Activated CD4-positive, CD25-positive, alpha-beta regulatory T cell treated with anti-CD3 and anti-CD28 coated beads, Interleukin-2, amount 50 U/mL, for 16 hours (primary cell): ENCODE data around the gene MARCHF10.

ENCODE experiments used
- DNase-seq: peaks from one replicate; pipeline ENCODE4 v3.0.0-alpha.2; 2020; ENCODE audit warnings: low read depth, low spot score

MARCHF10 gene

DNA sequence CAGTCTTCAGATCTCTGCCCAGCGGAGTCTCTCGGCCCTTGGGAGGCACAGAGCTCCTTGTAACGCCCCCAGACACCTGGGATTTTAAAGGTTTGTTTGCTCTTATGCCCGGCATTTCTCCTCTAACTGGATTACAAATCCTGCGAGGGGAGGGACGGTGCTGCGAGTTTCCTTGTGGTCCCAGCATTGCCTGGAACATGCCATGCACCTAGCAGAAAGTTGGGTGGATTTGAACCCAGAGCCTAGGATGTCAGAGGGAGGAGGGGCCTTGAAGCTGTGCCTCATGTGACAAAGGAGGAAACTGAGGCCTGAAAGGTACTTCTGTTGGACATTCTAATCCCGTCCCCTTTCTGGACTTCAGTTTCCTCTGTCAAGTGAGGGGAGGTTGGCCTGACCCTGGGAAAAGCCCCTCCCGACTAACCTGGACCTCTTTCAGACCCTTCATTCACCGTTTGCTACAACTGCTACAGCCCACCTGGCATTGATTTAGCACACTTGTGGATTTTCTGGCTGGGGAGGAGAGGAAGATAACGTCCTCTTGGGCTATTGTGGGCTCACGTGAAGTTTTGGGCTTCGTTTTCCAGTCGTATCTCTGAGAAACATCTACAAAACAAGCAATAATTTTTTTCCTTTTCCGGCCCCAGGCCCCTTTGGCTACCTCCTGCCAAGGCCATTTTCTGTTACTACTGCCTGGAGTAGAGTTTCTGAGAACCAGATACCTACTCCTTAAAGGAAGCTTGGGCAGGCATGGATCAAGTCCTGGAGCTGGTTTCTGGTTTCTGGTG, 149.8 kb downstream of the MARCHF10 start:
- no peak for DNase-seq

GRCh38 chr17:62657690-62658089, 150.4 kb downstream of the MARCHF10 start:
- no peak for DNase-seq

DNA sequence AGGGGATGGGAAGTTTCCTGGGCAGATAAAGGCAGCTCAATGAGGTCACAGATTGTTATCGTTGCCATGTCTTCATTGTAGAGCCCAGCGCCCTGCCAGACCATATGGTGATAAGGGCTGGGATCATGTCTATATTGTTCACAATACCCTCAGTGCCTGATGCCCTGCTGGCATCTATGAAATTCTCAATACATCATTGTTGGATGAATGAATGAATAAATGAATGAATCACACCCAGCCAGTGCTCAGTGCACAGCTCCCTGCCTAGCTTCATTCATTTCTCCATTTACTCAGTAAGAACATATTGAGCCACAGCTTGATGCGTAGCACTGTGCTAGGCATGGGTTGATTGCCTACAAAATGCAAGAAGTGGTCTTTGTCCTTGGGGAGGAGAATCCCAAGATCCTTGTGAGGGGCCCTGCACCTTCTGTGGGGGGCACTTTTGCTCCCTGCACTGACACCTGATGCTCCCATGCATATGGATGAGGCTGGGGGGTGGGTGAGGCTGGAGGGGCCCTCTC, 150.9 kb downstream of the MARCHF10 start:
- no peak for DNase-seq

DNA sequence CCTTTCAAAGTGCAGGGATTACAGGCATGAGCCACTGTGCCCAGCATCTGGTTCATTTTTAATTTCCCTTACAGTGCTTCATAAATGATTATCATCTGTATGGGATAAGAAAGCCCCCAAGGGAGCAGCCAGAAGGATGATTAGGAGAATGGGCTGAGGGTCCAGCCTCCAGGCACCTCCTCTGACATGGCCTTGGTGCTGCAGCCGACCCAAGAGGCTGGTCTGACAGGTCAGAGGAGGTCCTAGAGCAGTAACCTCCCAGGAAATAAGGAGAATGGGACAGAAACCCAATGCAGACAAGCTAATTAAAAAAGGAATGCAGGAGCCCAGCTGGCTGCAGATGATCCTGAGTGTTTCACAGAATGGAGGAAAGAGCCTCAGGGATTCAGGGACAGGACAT, 151.7 kb downstream of the MARCHF10 start:
- DNase-seq: no peak

- DNase-seq: no peak
Observed at GRCh38 chr17:62655656-62656055, 152.5 kb downstream of the MARCHF10 start.

DNA sequence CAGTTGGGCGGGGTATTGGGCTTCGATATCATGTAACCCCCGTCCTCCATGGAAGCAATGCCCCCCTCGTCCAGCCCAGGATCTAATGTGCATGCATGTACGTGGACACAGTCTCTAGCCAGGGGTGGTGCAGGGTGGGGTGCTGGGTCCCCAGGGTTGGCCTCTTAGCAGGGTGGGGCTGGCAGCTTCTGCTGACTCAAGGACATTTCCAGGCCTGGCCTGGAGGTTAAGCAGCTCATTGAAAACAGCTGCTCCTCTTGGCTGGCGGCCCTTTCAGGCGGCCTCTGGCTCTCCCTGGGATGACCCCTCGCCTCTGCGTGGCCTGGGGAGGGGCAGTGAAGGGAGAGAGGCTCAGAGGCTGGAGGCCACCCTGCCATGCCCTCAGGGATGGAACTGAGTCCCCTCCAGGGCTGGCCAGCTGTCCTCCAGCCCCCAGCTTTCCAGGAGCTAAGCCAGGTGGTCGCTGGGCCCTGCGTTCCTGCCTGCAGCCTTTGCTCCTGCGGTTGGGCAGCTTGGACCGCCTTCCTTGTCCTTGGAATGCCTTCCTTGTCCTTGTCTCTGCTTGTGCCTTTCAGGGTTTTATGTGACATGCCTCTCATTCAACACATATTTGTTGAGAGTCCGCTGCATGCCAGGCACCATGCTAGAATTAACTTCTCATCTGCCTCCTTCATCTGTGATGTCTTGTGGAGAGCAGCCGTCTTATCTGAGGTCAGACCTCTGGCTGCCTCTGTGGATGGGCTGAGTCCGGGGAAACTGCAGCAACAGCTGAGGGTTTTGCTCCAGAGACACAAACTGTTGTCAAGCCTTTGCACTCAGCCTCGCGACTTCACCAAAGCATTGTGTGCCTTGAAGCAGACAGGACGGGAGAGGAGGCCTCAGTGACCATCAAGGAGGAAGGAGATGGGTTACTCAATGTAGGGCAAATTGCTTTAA, 154.0 kb downstream of the MARCHF10 start:
- DNase-seq: no peak

GRCh38 chr17:62653002-62653825, 154.9 kb downstream of the MARCHF10 start:
- DNase-seq: peak; percentile 62

GRCh38 chr17:62652251-62653001, 155.7 kb downstream of the MARCHF10 start:
- DNase-seq: no peak
